ENCODE results near the gene UFD1.

GRCh38 chr22:19527321-19527721 is 48.3 kb upstream of the UFD1 start:
- TF ChIP-seq CTCF (IDR thresholded peaks at IDR 0.05), result no peak
- no peak for TF ChIP-seq ZNF232 (CRISPR knock-in tag; IDR thresholded peaks at IDR 0.05)
- TF ChIP-seq NR3C1 (CRISPR knock-in tag; conservative IDR thresholded peaks at IDR 0.05; ENCODE audit: low read depth), result no peak
- no peak for TF ChIP-seq ZNF512 (CRISPR knock-in tag; IDR thresholded peaks at IDR 0.05; ENCODE audit: borderline replicate concordance)
- no peak for TF ChIP-seq CREB1 (CRISPR knock-in tag; IDR thresholded peaks at IDR 0.05)
- TF ChIP-seq ATF6 (CRISPR knock-in tag; IDR thresholded peaks at IDR 0.05), result no peak
- TF ChIP-seq E2F5 (CRISPR knock-in tag; IDR thresholded peaks at IDR 0.05), result no peak
- no peak for TF ChIP-seq ATF2 (CRISPR knock-in tag; IDR thresholded peaks at IDR 0.05; ENCODE audit: borderline replicate concordance, low read depth)
- TF ChIP-seq TCF7 (CRISPR knock-in tag; IDR thresholded peaks at IDR 0.05; ENCODE audit: low read depth), result no peak
- TF ChIP-seq TEAD1 (CRISPR knock-in tag; IDR thresholded peaks at IDR 0.05), result no peak
- TF ChIP-seq USF2 (CRISPR knock-in tag; IDR thresholded peaks at IDR 0.05), result no peak
- no peak for TF ChIP-seq JUN (CRISPR knock-in tag; IDR thresholded peaks at IDR 0.05)
